Ishikawa (cell line): ENCODE measurements around the gene MGAT3.

Source experiments
- CEBPB ChIP-seq: IDR thresholded peaks from 2 replicates; pipeline ENCODE4 v1.6.1; 2012
- CREB1 ChIP-seq: IDR thresholded peaks from 2 replicates; pipeline ENCODE4 v1.6.1; 2012; ENCODE audit warnings: low read depth
- EGR1 ChIP-seq: IDR thresholded peaks from 2 replicates; pipeline ENCODE4 v1.6.1; 2012
- EP300 ChIP-seq: IDR thresholded peaks from 2 replicates; pipeline ENCODE4 v1.6.1; 2012; ENCODE audit warnings: borderline replicate concordance
- FOXM1 ChIP-seq: IDR thresholded peaks from 2 replicates; pipeline ENCODE4 v1.6.1; 2012; ENCODE audit warnings: low read depth, borderline replicate concordance
- MAX ChIP-seq: IDR thresholded peaks from 2 replicates; pipeline ENCODE4 v1.6.1; 2012
- NFIC ChIP-seq: IDR thresholded peaks from 2 replicates; pipeline ENCODE4 v1.6.1; 2012
- RAD21 ChIP-seq: IDR thresholded peaks from 2 replicates; pipeline ENCODE4 v1.6.1; 2012; ENCODE audit warnings: low read depth
- REST ChIP-seq: IDR thresholded peaks from 2 replicates; pipeline ENCODE4 v1.6.1; 2012; ENCODE audit warnings: low read depth, mild to moderate bottlenecking
- TAF1 ChIP-seq: IDR thresholded peaks from 2 replicates; pipeline ENCODE4 v1.6.1; 2012; ENCODE audit warnings: low read depth, mild to moderate bottlenecking
- TCF12 ChIP-seq: IDR thresholded peaks from 2 replicates; pipeline ENCODE4 v1.6.1; 2012; ENCODE audit warnings: low read depth
- TEAD4 ChIP-seq: IDR thresholded peaks from 2 replicates; pipeline ENCODE4 v1.6.1; 2012
- USF1 ChIP-seq: IDR thresholded peaks from 2 replicates; pipeline ENCODE4 v1.6.1; 2012
- YY1 ChIP-seq: IDR thresholded peaks from 2 replicates; pipeline ENCODE4 v1.6.1; 2012; ENCODE audit warnings: low read depth
- ZBTB7A ChIP-seq: IDR thresholded peaks from 2 replicates; pipeline ENCODE4 v1.6.1; 2012; ENCODE audit warnings: low read depth

MGAT3 gene

GRCh38 chr22:39432361-39432811 is 24.4 kb upstream of the MGAT3 start:
- no peak for TF ChIP-seq RAD21
- TF ChIP-seq ZBTB7A = no peak
- TF ChIP-seq TEAD4 = no peak
- TF ChIP-seq MAX = no peak
- TF ChIP-seq USF1 = no peak
- TF ChIP-seq TCF12 = no peak
- no peak for TF ChIP-seq CEBPB
- no peak for TF ChIP-seq EP300
- TF ChIP-seq TAF1 = no peak
- no peak for TF ChIP-seq REST
- TF ChIP-seq NFIC = no peak

- TF ChIP-seq TCF12 = no peak
- no peak for TF ChIP-seq CREB1
- no peak for TF ChIP-seq TEAD4
- no peak for TF ChIP-seq ZBTB7A
- no peak for TF ChIP-seq YY1
- no peak for TF ChIP-seq NFIC
- no peak for TF ChIP-seq MAX
- TF ChIP-seq EGR1 = no peak
- TF ChIP-seq USF1 = no peak
- no peak for TF ChIP-seq FOXM1
- TF ChIP-seq CEBPB = no peak
- TF ChIP-seq REST = no peak
- no peak for TF ChIP-seq RAD21
These were observed 23.2 kb upstream of the MGAT3 start for GRCh38 chr22:39433476-39434242.

- no peak for TF ChIP-seq ZBTB7A
These were observed 22.6 kb upstream of the MGAT3 start for GRCh38 chr22:39434243-39434653.

GRCh38 chr22:39434721-39435120 is 22.1 kb upstream of the MGAT3 start:
- TF ChIP-seq EGR1 (no peak), NFIC (no peak), TAF1 (no peak), TCF12 (no peak)

GRCh38 chr22:39435616-39436015 is 21.2 kb upstream of the MGAT3 start:
- TF ChIP-seq RAD21 (no peak), CREB1 (no peak), TCF12 (no peak), EGR1 (no peak), MAX (no peak), REST (no peak), USF1 (no peak), ZBTB7A (no peak), CEBPB (no peak), YY1 (no peak), EP300 (no peak), FOXM1 (no peak), TAF1 (no peak), TEAD4 (no peak), NFIC (no peak)
